HEK293T (cell line): ENCODE results near the gene TPSAB1.

Source experiments
- ARNT ChIP-seq: fragments of 450-650 bp; IDR thresholded peaks from 2 replicates; pipeline ENCODE4 v1.6.1; 2017; ENCODE audit warnings: mild to moderate bottlenecking
- BHLHE40 ChIP-seq: fragments of 450-650 bp; IDR thresholded peaks from 2 replicates; pipeline ENCODE4 v1.6.1; 2016; ENCODE audit warnings: mild to moderate bottlenecking, moderate library complexity, borderline replicate concordance
- L3MBTL2 ChIP-seq: fragments of 450-650 bp; conservative IDR thresholded peaks from 2 replicates; pipeline ENCODE4 v1.6.1; 2016; ENCODE audit warnings: mild to moderate bottlenecking
- NFRKB ChIP-seq: fragments of 450-650 bp; IDR thresholded peaks from 2 replicates; pipeline ENCODE4 v1.6.1; 2016; ENCODE audit warnings: mild to moderate bottlenecking, moderate library complexity
- TARDBP ChIP-seq: fragments of 450-650 bp; IDR thresholded peaks from 2 replicates; pipeline ENCODE4 v1.6.1; 2016

GRCh38 chr16:1290860-1291575 is 50.5 kb downstream of the TPSAB1 start:
- TF ChIP-seq BHLHE40 (no peak), NFRKB (no peak), TARDBP (no peak), ARNT (no peak), L3MBTL2 (no peak)
